Breast epithelium (tissue), 3 donors: Measurements from ENCODE around the gene DGKI.

ENCODE experiments used
- CTCF ChIP-seq, 3 donors: fragments of 450-650 bp; IDR thresholded peaks; one replicate each; pipeline ENCODE4 v1.5.1; 2016 to 2017; ENCODE audit warnings: antibody characterized with exemption in 3 of 3, mild to moderate bottlenecking in 3 of 3, moderate library complexity in 3 of 3
- POLR2A ChIP-seq: fragments of 450-650 bp; IDR thresholded peaks from one replicate; pipeline ENCODE4 v1.6.1; 2016; ENCODE audit warnings: antibody characterized with exemption, mild to moderate bottlenecking, moderate library complexity
- POLR2AphosphoS5 ChIP-seq, 3 donors: sonication (generic); formaldehyde crosslinking; IDR thresholded peaks; one replicate each; pipeline ENCODE4 v1.6.1; 2017; ENCODE audit warnings: antibody characterized with exemption in 3 of 3

DNA sequence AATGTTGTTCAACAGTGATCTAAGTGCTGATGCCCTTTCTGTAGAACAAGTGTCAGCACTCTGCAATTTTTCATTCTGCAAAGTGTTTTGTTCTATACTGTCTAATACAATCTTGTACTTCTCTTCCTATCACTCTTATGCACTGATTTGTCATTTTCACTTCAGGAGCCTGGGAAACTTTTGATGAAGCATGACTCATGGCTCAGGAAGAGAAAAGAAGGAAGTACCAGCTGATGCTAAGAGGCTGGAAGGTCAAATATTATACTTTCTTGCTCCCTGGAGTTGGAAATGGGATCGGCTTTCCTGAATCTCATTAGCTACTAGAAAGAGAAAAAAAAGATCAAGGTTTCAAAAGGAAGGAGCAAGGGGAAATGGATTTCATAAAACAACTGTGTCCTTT lies 45.8 kb downstream of the DGKI start:
- TF ChIP-seq CTCF (IDR thresholded peaks at IDR 0.05): no peak
- TF ChIP-seq POLR2A: no peak
- no peak for TF ChIP-seq POLR2AphosphoS5 (IDR thresholded peaks at IDR 0.05)
